Measurements from ENCODE around the gene CCDC15. TPM values are rescaled to one million over a fixed set of nuclear protein-coding genes. Genes with fewer than 3 reads are reported as not detected.
A peak's percentile ranks its signal among the peaks of the same experiment; 100 is the strongest.

The CCDC15 gene
- total and polyA plus RNA-seq, 11 donors = 0.08 to 1.8 (median 0.19) TPM

GRCh38 chr11:125064070-125064469 lies 110.1 kb downstream of the CCDC15 start:
- whole genome bisulfite sequencing, 4 donors = 73 to 79% (median 77%) methylated on average over 7 of the region's 7 CpGs
- intact Hi-C loops (cut with DNase I) = no loop called here
- no peak for TF ChIP-seq POLR2A (IDR thresholded peaks at IDR 0.05)
- TF ChIP-seq, protein P1, sequence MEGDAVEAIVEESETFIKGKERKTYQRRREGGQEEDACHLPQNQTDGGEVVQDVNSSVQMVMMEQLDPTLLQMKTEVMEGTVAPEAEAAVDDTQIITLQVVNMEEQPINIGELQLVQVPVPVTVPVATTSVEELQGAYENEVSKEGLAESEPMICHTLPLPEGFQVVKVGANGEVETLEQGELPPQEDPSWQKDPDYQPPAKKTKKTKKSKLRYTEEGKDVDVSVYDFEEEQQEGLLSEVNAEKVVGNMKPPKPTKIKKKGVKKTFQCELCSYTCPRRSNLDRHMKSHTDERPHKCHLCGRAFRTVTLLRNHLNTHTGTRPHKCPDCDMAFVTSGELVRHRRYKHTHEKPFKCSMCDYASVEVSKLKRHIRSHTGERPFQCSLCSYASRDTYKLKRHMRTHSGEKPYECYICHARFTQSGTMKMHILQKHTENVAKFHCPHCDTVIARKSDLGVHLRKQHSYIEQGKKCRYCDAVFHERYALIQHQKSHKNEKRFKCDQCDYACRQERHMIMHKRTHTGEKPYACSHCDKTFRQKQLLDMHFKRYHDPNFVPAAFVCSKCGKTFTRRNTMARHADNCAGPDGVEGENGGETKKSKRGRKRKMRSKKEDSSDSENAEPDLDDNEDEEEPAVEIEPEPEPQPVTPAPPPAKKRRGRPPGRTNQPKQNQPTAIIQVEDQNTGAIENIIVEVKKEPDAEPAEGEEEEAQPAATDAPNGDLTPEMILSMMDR (IDR thresholded peaks at IDR 0.05) = no peak
- no peak for ATAC-seq
- Histone ChIP-seq H3K9me3 (no peaks in the 10 kb centered on the region), H3K36me3 (no peaks in the 10 kb centered on the region), H3K4me1 (peaks cover 0 to 18% (median 8%) of the 10 kb centered on the region in 12 donors), H3K27ac (peak overlapping the region in 5 of 12 donors; percentile 58 to 90 (median 63)), H3K4me3 (peak overlapping the region in 10 of 12 donors; percentile 62 to 79 (median 68)), H3K27me3 (peaks cover 0 to 31% (median 6%) of the 10 kb centered on the region in 9 donors)
- DNase-seq = no peak

DNA sequence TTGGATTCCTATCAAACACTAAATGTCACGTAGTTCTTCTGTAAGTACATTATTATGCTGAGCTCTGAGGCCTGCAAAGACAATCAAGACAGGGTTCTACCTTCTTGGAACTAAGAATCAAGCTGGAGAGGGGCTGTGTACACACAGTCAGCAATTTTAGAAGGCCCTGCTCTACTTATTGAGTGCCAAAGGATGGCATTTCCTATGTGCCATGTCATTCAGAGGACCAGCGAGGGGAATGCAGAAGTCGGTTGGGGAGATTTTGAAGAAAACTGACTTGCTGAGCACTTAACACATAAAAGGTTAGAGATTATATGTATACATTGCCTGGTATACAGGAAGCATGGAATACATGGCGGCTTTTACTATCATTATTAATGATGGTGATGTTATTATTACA lies 114.4 kb downstream of the CCDC15 start:
- no peak overlapping the region for H3K4me3 ChIP-seq
- H3K27ac ChIP-seq = no peak overlapping the region
- DNase-seq = no peak
- H3K36me3 ChIP-seq = no peaks in the 10 kb centered on the region
- no peak for ATAC-seq
- intact Hi-C loops (cut with DNase I) = no loop called here
- H3K4me1 ChIP-seq = peaks cover 0 to 58% (median 6%) of the 10 kb centered on the region in 12 donors
- 88 to 96% (median 93%) methylated on average over 4 of the region's 4 CpGs for WGBS, 4 donors
- H3K9me3 ChIP-seq = no peaks in the 10 kb centered on the region
- TF ChIP-seq, protein P1 (IDR thresholded peaks at IDR 0.05) = no peak
- peaks cover 0 to 34% (median 9%) of the 10 kb centered on the region in 9 donors for H3K27me3 ChIP-seq

GRCh38 chr11:125069008-125069407 lies 115.0 kb downstream of the CCDC15 start:
- Histone ChIP-seq H3K4me3 (no peak overlapping the region), H3K36me3 (no peaks in the 10 kb centered on the region), H3K27ac (peak overlapping the region in 1 of 12 donors; percentile 90), H3K27me3 (peaks cover 0 to 40% (median 5%) of the 10 kb centered on the region in 9 donors), H3K4me1 (peaks cover 0 to 53% (median 0%) of the 10 kb centered on the region in 12 donors), H3K9me3 (no peaks in the 10 kb centered on the region)
- TF ChIP-seq, protein P1 (IDR thresholded peaks at IDR 0.05) = no peak
- no peak for TF ChIP-seq POLR2A (IDR thresholded peaks at IDR 0.05)
- intact Hi-C loops (cut with DNase I) = no loop called here
- DNase-seq = no peak
- WGBS, 4 donors = 82 to 92% (median 85%) methylated on average over 4 of the region's 4 CpGs
- ATAC-seq = no peak

- Histone ChIP-seq H3K36me3 (no peaks in the 10 kb centered on the region), H3K27ac (peak overlapping the region in 5 of 12 donors; percentile 9 to 90 (median 25)), H3K4me1 (peaks cover 0 to 53% (median 0%) of the 10 kb centered on the region in 12 donors), H3K9me3 (no peaks in the 10 kb centered on the region), H3K27me3 (peaks cover 0 to 43% (median 5%) of the 10 kb centered on the region in 9 donors), H3K4me3 (no peak overlapping the region)
- ATAC-seq = no peak
- 74 to 75% (median 74%) methylated on average over 5 of the region's 5 CpGs for WGBS, 4 donors
- DNase-seq = no peak
- TF ChIP-seq POLR2A (IDR thresholded peaks at IDR 0.05) = no peak
- TF ChIP-seq, protein P1 (IDR thresholded peaks at IDR 0.05) = no peak
- intact Hi-C loops (cut with DNase I) = no loop called here
Observed at GRCh38 chr11:125069796-125070195, 115.8 kb downstream of the CCDC15 start.
